GM12878 (cell line): ENCODE data around the gene USP47. TPM values are rescaled to one million over a fixed set of nuclear protein-coding genes. Genes with fewer than 3 reads are reported as not detected.

Source experiments
- ATAC-seq: fragments of 200-7000 bp; cut with Tn5 transposase; 3 replicates; pipeline ENCODE4 v1.9.1; 2020; ENCODE audit warnings: mild to moderate bottlenecking, moderate library complexity
- BruUV-seq: library from RNA; stranded (reverse); fragments of 400-500 nt; replicated peaks from 2 replicates; lab custom pipeline; 2021; lab: Mats Ljungman, UMichigan
- CTCF ChIA-PET: fragments of 300-600 bp; sonication (Branson Sonifier 250); formaldehyde crosslinking; extraction: SDS; loops from one replicate; lab custom pipeline; 2021; ENCODE audit warnings: inconsistent platforms; lab: Yijun Ruan, JAX
- POLR2A ChIA-PET: fragments of 350-600 bp; formaldehyde crosslinking; extraction: SDS; loops from one replicate; lab custom pipeline; 2021; ENCODE audit warnings: inconsistent platforms; lab: Charles Lee
- RAD21 ChIA-PET: fragments of 300-600 bp; sonication (Branson Sonifier 250); formaldehyde crosslinking; loops from one replicate; lab custom pipeline; 2023; ENCODE audit warnings: antibody characterized with exemption; ENCODE audit not compliant: unreplicated experiment; lab: Charles Lee
- SMC1A ChIA-PET: fragments of 300-600 bp; sonication (Branson Sonifier 250); formaldehyde crosslinking; loops from one replicate; lab custom pipeline; 2023; ENCODE audit not compliant: unreplicated experiment, uncharacterized antibody; lab: Charles Lee
- DNase-seq: peaks from one replicate; pipeline ENCODE4 v3.0.0-alpha.2; 2011; ENCODE audit warnings: low read depth, low spot score
- FAIRE-seq: peaks from 3 replicates; lab custom pipeline; 2011; peaks lifted over from hg19 to GRCh38; lab: Jason Lieb, UNC
- H2AFZ ChIP-seq: 2 replicates; pipeline ENCODE4 v1.6.0; 2011; ENCODE audit warnings: low read depth, low read length, control low read depth; ENCODE audit not compliant: control insufficient read depth
- H3K27ac ChIP-seq: 2 replicates; pipeline ENCODE4 v1.5.1; 2011; ENCODE audit warnings: control low read depth; ENCODE audit not compliant: control insufficient read depth, insufficient read depth
- H3K27me3 ChIP-seq, 2 experiments: replicated peaks in 1 of 2; 2 replicates each; pipeline versions ENCODE4 v1.6.0 to v1.6.1; 2011; ENCODE audit warnings: low read length in 1 of 2; ENCODE audit not compliant: control insufficient read depth in 2 of 2, insufficient read depth in 2 of 2
- H3K36me3 ChIP-seq, 2 experiments: 2 replicates each; pipeline ENCODE4 v1.5.1; 2011; ENCODE audit warnings: low read length in 1 of 2; ENCODE audit not compliant: control insufficient read depth in 2 of 2, insufficient read depth in 2 of 2
- H3K4me1 ChIP-seq: 2 replicates; pipeline ENCODE4 v1.6.1; 2011; ENCODE audit warnings: mild to moderate bottlenecking, low read length, moderate library complexity, mixed read lengths; ENCODE audit not compliant: control insufficient read depth, insufficient read depth
- H3K4me2 ChIP-seq: 2 replicates; pipeline ENCODE4 v1.6.0; 2011; ENCODE audit warnings: control low read depth; ENCODE audit not compliant: control insufficient read depth, insufficient read depth
- H3K4me3 ChIP-seq: fragments of 200-600 bp; sonication (generic); 2 replicates; pipeline ENCODE4 v1.5.1; 2016
- H3K79me2 ChIP-seq: 2 replicates; pipeline ENCODE4 v1.6.0; 2011; ENCODE audit warnings: low read length; ENCODE audit not compliant: control insufficient read depth, insufficient read depth
- H3K9ac ChIP-seq: 2 replicates; pipeline ENCODE4 v1.8.0; 2011; ENCODE audit warnings: low read length, control low read depth, mixed read lengths; ENCODE audit not compliant: control insufficient read depth, insufficient read depth
- H3K9me3 ChIP-seq: replicated peaks from 3 replicates; pipeline ENCODE4 v1.5.1; 2011; ENCODE audit warnings: mild to moderate bottlenecking, low read length; ENCODE audit not compliant: control insufficient read depth, insufficient read depth
- H4K20me1 ChIP-seq: 2 replicates; pipeline ENCODE4 v1.6.0; 2011; ENCODE audit not compliant: control insufficient read depth, insufficient read depth
- CREB1 ChIP-seq: IDR thresholded peaks from 2 replicates; pipeline ENCODE4 v1.6.1; 2012; ENCODE audit warnings: low read depth, mild to moderate bottlenecking, inconsistent platforms
- CTCF ChIP-seq, 3 experiments: IDR thresholded peaks in 2 of 3; conservative IDR thresholded peaks in 1 of 3; 2 replicates each; pipeline ENCODE4 v1.5.1; 2011; ENCODE audit warnings: low read depth in 3 of 3, low read length in 3 of 3, mild to moderate bottlenecking in 3 of 3, control low read depth in 2 of 3, moderate library complexity in 2 of 3, inconsistent platforms in 1 of 3, mixed read lengths in 1 of 3; ENCODE audit not compliant: control insufficient read depth in 2 of 3, insufficient read depth in 1 of 3; ENCODE audit errors: extremely low read depth in 1 of 3
- EP300 ChIP-seq, 2 experiments: fragments of 150-350 bp in 1 of 2; IDR thresholded peaks; 2 replicates each; pipeline ENCODE4 v1.6.1; 2011 to 2012; ENCODE audit warnings: low read depth in 2 of 2, low read length in 2 of 2, borderline replicate concordance in 1 of 2, improper control_type of control experiment in 1 of 2, inconsistent platforms in 1 of 2; ENCODE audit not compliant: control insufficient read depth in 1 of 2
- HDAC6 ChIP-seq: fragments of 200-600 bp; sonication (generic); IDR thresholded peaks from one replicate; pipeline ENCODE4 v1.8.0; 2017; ENCODE audit warnings: antibody characterized with exemption; ENCODE audit not compliant: unreplicated experiment
- KLF5 ChIP-seq: fragments of 450-650 bp; IDR thresholded peaks from 2 replicates; pipeline ENCODE4 v1.6.1; 2014; ENCODE audit warnings: mild to moderate bottlenecking; ENCODE audit not compliant: partially characterized antibody
- NR2C2 ChIP-seq: IDR thresholded peaks from 2 replicates; pipeline ENCODE4 v1.6.1; 2011; ENCODE audit warnings: borderline replicate concordance, low read depth; ENCODE audit not compliant: control insufficient read depth, insufficient read length
- PAX5 ChIP-seq: IDR thresholded peaks from 2 replicates; pipeline ENCODE4 v1.6.1; 2011; ENCODE audit warnings: low read depth, low read length, borderline replicate concordance
- RAD21 ChIP-seq: IDR thresholded peaks from 2 replicates; pipeline ENCODE4 v1.6.1; 2011; ENCODE audit warnings: mild to moderate bottlenecking, low read depth, low read length, moderate library complexity; ENCODE audit not compliant: insufficient read depth
- REST ChIP-seq: IDR thresholded peaks from 2 replicates; pipeline ENCODE4 v1.6.1; 2012; ENCODE audit warnings: mild to moderate bottlenecking, low read depth, low read length
- SIX5 ChIP-seq: IDR thresholded peaks from 2 replicates; pipeline ENCODE4 v1.6.1; 2011; ENCODE audit warnings: mild to moderate bottlenecking, low read depth, low read length, moderate library complexity; ENCODE audit not compliant: severe bottlenecking
- SMC3 ChIP-seq: IDR thresholded peaks from 2 replicates; pipeline ENCODE4 v1.6.1; 2011; ENCODE audit warnings: low read length, improper control_type of control experiment, borderline replicate concordance
- STAT3 ChIP-seq: IDR thresholded peaks from 2 replicates; pipeline ENCODE4 v1.6.1; 2011; ENCODE audit warnings: low read depth, low read length, improper control_type of control experiment
- TBL1XR1 ChIP-seq: IDR thresholded peaks from 2 replicates; pipeline ENCODE4 v1.6.1; 2012; ENCODE audit warnings: low read depth, low read length, improper control_type of control experiment
- TCF12 ChIP-seq: IDR thresholded peaks from 2 replicates; pipeline ENCODE4 v1.6.1; 2011; ENCODE audit warnings: low read depth, mild to moderate bottlenecking, low read length
- TCF3 ChIP-seq: IDR thresholded peaks from 2 replicates; pipeline ENCODE4 v1.6.1; 2012; ENCODE audit warnings: low read depth, mild to moderate bottlenecking, low read length, borderline replicate concordance; ENCODE audit not compliant: insufficient read depth
- WRNIP1 ChIP-seq: IDR thresholded peaks from 2 replicates; pipeline ENCODE4 v1.6.1; 2011; ENCODE audit warnings: low read depth, low read length, improper control_type of control experiment, borderline replicate concordance
- YY1 ChIP-seq: IDR thresholded peaks from 2 replicates; pipeline ENCODE4 v1.6.1; 2011; ENCODE audit warnings: low read depth, mild to moderate bottlenecking, low read length
- ZNF24 ChIP-seq: fragments of 450-650 bp; IDR thresholded peaks from 2 replicates; pipeline ENCODE4 v1.6.1; 2017; ENCODE audit warnings: antibody characterized with exemption, mild to moderate bottlenecking
- WGBS: methylation state at CpG from one replicate; pipeline ENCODE4 v1.1.6; 2016; ENCODE audit warnings: low lambda C conversion rate; ENCODE audit not compliant: insufficient replicate concordance, insufficient coverage; ENCODE audit errors: missing lambda C conversion rate; 5-methylcytosine and 5-hydroxymethylcytosine counted together
- in situ Hi-C: fragments of 300-500 bp; cut with MboI; formaldehyde crosslinking; loops from 9 replicates; pipeline ENCODE4 v1.14.3; 2018; ENCODE audit warnings: mixed read lengths
- intact Hi-C: fragments of 100-400 bp; cut with micrococcal nuclease; formaldehyde crosslinking; loops from one replicate; pipeline ENCODE4 v1.14.2; 2022; ENCODE audit not compliant: unreplicated experiment
- polyA plus RNA-seq, 11 experiments: library from polyadenylated mRNA; depleted of rRNA in 4 of 11; unstranded in 6 of 11; stranded (reverse) in 5 of 11; fragments of >200 nt; fragmentation: Nextera tagmentation in 4 of 11; fragmentation: Illumina TruSeq in 1 of 11; extraction: Ambion mirVana in 4 of 11; extraction: Trizol in 1 of 11; gene quantifications; 1 replicate in 1 of 11; 2 replicates in 10 of 11; pipeline versions ENCODE4 v1.2.1 to v1.2.3, GENCODE V29; 2011 to 2016; ENCODE audit warnings: inconsistent platforms in 2 of 11, missing spikeins in 2 of 11, low read depth in 1 of 11
- total RNA-seq, 4 experiments: library from RNA; depleted of rRNA in 3 of 4; stranded (reverse); fragments of >200 nt in 3 of 4; fragmentation: Illumina TruSeq in 1 of 4; extraction: Trizol in 1 of 4; gene quantifications; 2 replicates each; pipeline versions ENCODE4 v1.2.1 to v1.2.3, GENCODE V29; 2013 to 2021

Gene USP47
- total and polyA plus RNA-seq, 10 of the 15 experiments (the other 5 are each of a cell fraction or from before 2014, with no cell fraction given) = 13.9 to 54.0 (median 31.6) TPM

- WGBS = 62% methylated on average over 15 of the region's 15 CpGs
- H2AFZ ChIP-seq = no peak overlapping the region
- no TSS peak for BruUV-seq
- no peak overlapping the region for H3K4me3 ChIP-seq
- H3K27me3 ChIP-seq = no peaks in the 10 kb centered on the region; a peak in 3 of 4 replicates
- H3K36me3 ChIP-seq = no peaks in the 10 kb centered on the region
- DNase-seq (no peak), FAIRE-seq (no peak), ATAC-seq (peak; percentile 98)
- in situ Hi-C loops (no loop called here), intact Hi-C loops (loop anchor here (2.0 kb wide), 1 partner anchor 168 kb away; no protein-coding TSS in a partner anchor)
- no peaks in the 10 kb centered on the region for H3K9me3 ChIP-seq
- no peaks in the 10 kb centered on the region for H3K4me1 ChIP-seq
- POLR2A ChIA-PET = interaction anchor here (0.5 kb wide), 1 partner anchor 13 kb away, joined by 3 read pairs; no protein-coding TSS in a partner anchor
- no peak overlapping the region for H3K9ac ChIP-seq
- CTCF ChIA-PET = interaction anchor here (0.6 to 2.1 kb wide), 13 partner anchors 9 to 315 kb away, joined by 3 to 12 read pairs (median 5); no protein-coding TSS in a partner anchor
- H3K27ac ChIP-seq = no peak overlapping the region
- RAD21 ChIA-PET = no interaction called here
- H4K20me1 ChIP-seq = no peaks in the 10 kb centered on the region
- no peak overlapping the region for H3K4me2 ChIP-seq
- H3K79me2 ChIP-seq = no peaks in the 10 kb centered on the region
- SMC1A ChIA-PET = interaction anchor here (0.8 to 1.1 kb wide), 2 partner anchors 77 to 169 kb away, joined by 3 to 4 read pairs; no protein-coding TSS in a partner anchor
- no peak for TF ChIP-seq PAX5
- no peak for TF ChIP-seq TCF3
- TF ChIP-seq YY1 = 0 out of 2 replicates have a peak, but pooled peaks have one; percentile 34
- peak; percentile 83 to 90 (median 84) for TF ChIP-seq CTCF (IDR thresholded peaks at IDR 0.05 in 2 of 3, conservative IDR thresholded peaks at IDR 0.05 in 1 of 3; ENCODE audit: control insufficient read depth in 2 of 3, extremely low read depth in 1 of 3, insufficient read depth in 1 of 3, low read depth in 3 of 3, low read length in 3 of 3)
- TF ChIP-seq WRNIP1 = no peak
- TF ChIP-seq HDAC6 = no peak
- TF ChIP-seq REST = no peak
- TF ChIP-seq TCF12 = 0 out of 2 replicates have a peak, but pooled peaks have one; percentile 13
- no peak for TF ChIP-seq SIX5
- TF ChIP-seq ZNF24 = no peak
- peak; percentile 29; the same call in 1 of the 2 replicates for TF ChIP-seq SMC3
- no peak for TF ChIP-seq CREB1
- TF ChIP-seq TBL1XR1 = no peak
- no peak for TF ChIP-seq STAT3
- peak; percentile 55 for TF ChIP-seq RAD21
- no peak for TF ChIP-seq KLF5
- no peak for TF ChIP-seq NR2C2
- TF ChIP-seq EP300 (IDR thresholded peaks at IDR 0.05; ENCODE audit: borderline replicate concordance in 1 of 2, control insufficient read depth in 1 of 2, low read depth in 2 of 2, low read length in 2 of 2) = no peak
Measured at GRCh38 chr11:11966826-11967668, 125.3 kb downstream of the USP47 start.
